Stomach (tissue), 9 donors: ENCODE data around the gene VRK3. TPM values are rescaled to one million over a fixed set of nuclear protein-coding genes. Genes with fewer than 3 reads are reported as not detected.
A peak's percentile ranks its signal among the peaks of the same experiment; 100 is the strongest.
"Not testable (repeated sequence)": the region's sequence is repeated elsewhere in the genome, so short reads cannot be mapped to it uniquely, and the experiment has no call there.

Source experiments
- DNase-seq, 2 donors: peaks; one replicate each; pipeline versions ENCODE4 v3.0.0 to v3.0.0-alpha.2; 2013 to 2019
- H3K27ac ChIP-seq, 5 donors: fragments of 200-600 bp in 4 of 5; sonication (generic) in 4 of 5; one replicate each; pipeline ENCODE4 v1.5.1; 2013 to 2019; ENCODE audit warnings: mild to moderate bottlenecking in 1 of 5, moderate library complexity in 1 of 5
- H3K27me3 ChIP-seq, 3 donors: fragments of 200-600 bp; sonication (generic); one replicate each; pipeline ENCODE4 v1.5.1; 2017 to 2019; ENCODE audit warnings: mixed run types in 1 of 3
- H3K36me3 ChIP-seq, 4 donors: fragments of 200-600 bp; sonication (generic); 1 replicate in 3 of 4; 2 replicates in 1 of 4; pipeline ENCODE4 v1.5.1; 2016 to 2019
- H3K4me1 ChIP-seq, 4 donors: fragments of 200-600 bp; sonication (generic); one replicate each; pipeline ENCODE4 v1.5.1; 2016 to 2019
- H3K4me3 ChIP-seq, 4 donors: fragments of 200-600 bp; sonication (generic) in 3 of 4; one replicate each; pipeline ENCODE4 v1.5.1; 2016 to 2019; ENCODE audit warnings: mild to moderate bottlenecking in 1 of 4
- H3K9me3 ChIP-seq, 4 donors: fragments of 200-600 bp; sonication (generic); one replicate each; pipeline ENCODE4 v1.5.1; 2016 to 2019
- CTCF ChIP-seq, 7 experiments: fragments of 450-650 bp in 4 of 7; fragments of 200-600 bp in 3 of 7; sonication (generic) in 3 of 7; IDR thresholded peaks; one replicate each; pipeline ENCODE4 v1.5.1; 2016 to 2019; ENCODE audit warnings: antibody characterized with exemption in 7 of 7, control low read depth in 2 of 7, mild to moderate bottlenecking in 1 of 7
- EP300 ChIP-seq: sonication (generic); formaldehyde crosslinking; IDR thresholded peaks from one replicate; pipeline ENCODE4 v1.6.1; 2017; ENCODE audit warnings: antibody characterized with exemption
- POLR2A ChIP-seq, 4 donors: fragments of 450-650 bp; IDR thresholded peaks; one replicate each; pipeline ENCODE4 v1.6.1; 2016; ENCODE audit warnings: antibody characterized with exemption in 4 of 4, control low read depth in 2 of 4, mild to moderate bottlenecking in 1 of 4, moderate library complexity in 1 of 4
- POLR2AphosphoS5 ChIP-seq, 3 donors: sonication (generic); formaldehyde crosslinking; IDR thresholded peaks; one replicate each; pipeline ENCODE4 v1.6.1; 2016; ENCODE audit warnings: antibody characterized with exemption in 3 of 3
- WGBS, 5 donors: extraction: QIAGEN DNeasy Blood & Tissue Kit in 3 of 5; methylation state at CpG; one replicate each; pipeline versions ENCODE4 v1.1.5 to v1.1.7; 2013 to 2018; 5-methylcytosine and 5-hydroxymethylcytosine counted together
- intact Hi-C: fragments of 100-400 bp; cut with DNase I; formaldehyde crosslinking; loops from one replicate; pipeline ENCODE4 v1.15.1; 2023; ENCODE audit warnings: low total_unique reads
- polyA plus RNA-seq, 3 donors: library from polyadenylated mRNA; stranded (reverse); fragments of 200-250 nt; gene quantifications; one replicate each; pipeline ENCODE4 v1.2.3, GENCODE V29; 2013
- total RNA-seq, 5 donors: library from RNA; depleted of rRNA; stranded (reverse); fragments of >200 nt; gene quantifications; one replicate each; pipeline versions ENCODE4 v1.1.0 to v1.2.3, GENCODE V29; 2014 to 2016
- donor health status: healthy with polysubstance abuse.
- donor health status: Bipolar disorder and iron deficiency.
- donor health status: healthy.

VRK3 gene
- total and polyA plus RNA-seq, 8 donors: 3.5 to 39.7 (median 22.8) TPM

GRCh38 chr19:49973987-49974386, 51.2 kb downstream of the VRK3 start:
- intact Hi-C loops: no loop called here
- WGBS, 5 donors: 72 to 92% (median 88%) methylated on average over 18 of the region's 18 CpGs
- no peak for TF ChIP-seq CTCF (IDR thresholded peaks at IDR 0.05)
- TF ChIP-seq POLR2AphosphoS5 (IDR thresholded peaks at IDR 0.05): no peak
- no peak for TF ChIP-seq EP300
- no peak for TF ChIP-seq POLR2A (IDR thresholded peaks at IDR 0.05)
- H3K4me1 ChIP-seq: peaks cover 0 to 9% (median 7%) of the 10 kb centered on the region in 4 donors
- H3K27me3 ChIP-seq: peaks cover 0 to 13% (median 2%) of the 10 kb centered on the region in 3 donors
- H3K36me3 ChIP-seq: peaks cover 15 to 51% (median 47%) of the 10 kb centered on the region in 4 donors
- no peaks in the 10 kb centered on the region for H3K9me3 ChIP-seq
- no peak overlapping the region for H3K4me3 ChIP-seq
- DNase-seq: no peak
- no peak overlapping the region for H3K27ac ChIP-seq

- Histone ChIP-seq H3K4me3 (no peak overlapping the region), H3K36me3 (peaks cover 3 to 40% (median 35%) of the 10 kb centered on the region in 4 donors), H3K9me3 (no peaks in the 10 kb centered on the region), H3K27ac (no peak overlapping the region), H3K4me1 (peaks cover 0 to 9% (median 7%) of the 10 kb centered on the region in 4 donors), H3K27me3 (peaks cover 0 to 24% (median 7%) of the 10 kb centered on the region in 3 donors)
- TF ChIP-seq EP300 (no peak), POLR2AphosphoS5 (IDR thresholded peaks at IDR 0.05) (no peak), CTCF (IDR thresholded peaks at IDR 0.05) (no peak), POLR2A (IDR thresholded peaks at IDR 0.05) (no peak)
- DNase-seq: no peak
- WGBS, 5 donors: 82 to 93% (median 87%) methylated on average over 2 to 6 of the region's 6 CpGs
- intact Hi-C loops: no loop called here
Measured at GRCh38 chr19:49972841-49973240, 52.3 kb downstream of the VRK3 start.

GRCh38 chr19:49971991-49972411, 53.2 kb downstream of the VRK3 start:
- 20 to 64% (median 53%) methylated on average over 1 to 12 of the region's 12 CpGs for WGBS, 5 donors
- Histone ChIP-seq H3K27me3 (peaks cover 0 to 24% (median 7%) of the 10 kb centered on the region in 3 donors), H3K9me3 (no peaks in the 10 kb centered on the region), H3K4me3 (no peak overlapping the region), H3K4me1 (peaks cover 0 to 9% (median 7%) of the 10 kb centered on the region in 4 donors), H3K27ac (no peak overlapping the region), H3K36me3 (peaks cover 3 to 32% (median 27%) of the 10 kb centered on the region in 4 donors)
- intact Hi-C loops: no loop called here
- TF ChIP-seq EP300 (no peak), POLR2AphosphoS5 (IDR thresholded peaks at IDR 0.05) (no peak), CTCF (IDR thresholded peaks at IDR 0.05) (no peak), POLR2A (IDR thresholded peaks at IDR 0.05) (no peak)
- DNase-seq: peak; percentile 58 to 61

GRCh38 chr19:49969355-49969754, 55.8 kb downstream of the VRK3 start:
- H3K9me3 ChIP-seq, H3K4me1 ChIP-seq, DNase-seq, H3K4me3 ChIP-seq, H3K36me3 ChIP-seq, H3K27ac ChIP-seq, intact Hi-C loops: not testable (repeated sequence)
- WGBS, 5 donors: 12 to 22% (median 18%) methylated on average over 1 to 4 of the region's 9 CpGs; no CpG with 5 or more reads in 1 of the 5 donors
- peaks cover 0 to 30% (median 7%) of the 10 kb centered on the region in 3 donors for H3K27me3 ChIP-seq

- Histone ChIP-seq H3K4me1 (peaks cover 0 to 9% (median 7%) of the 10 kb centered on the region in 4 donors), H3K4me3 (no peak overlapping the region), H3K9me3 (no peaks in the 10 kb centered on the region), H3K27ac (peak overlapping the region in 1 of 5 donors; percentile 22), H3K27me3 (peaks cover 0 to 30% (median 7%) of the 10 kb centered on the region in 3 donors), H3K36me3 (no peaks in the 10 kb centered on the region)
- WGBS, 5 donors: 71 to 90% (median 73%) methylated on average over 5 of the region's 5 CpGs
- no peak for TF ChIP-seq POLR2A (IDR thresholded peaks at IDR 0.05)
- TF ChIP-seq CTCF (IDR thresholded peaks at IDR 0.05): no peak
- no peak for TF ChIP-seq EP300
- intact Hi-C loops: no loop called here
- no peak for DNase-seq
Measured at GRCh38 chr19:49968279-49968922, 56.8 kb downstream of the VRK3 start.

GRCh38 chr19:49960980-49961379, 64.2 kb downstream of the VRK3 start, which contains the start of gene SIGLEC11:
Gene SIGLEC11 (minus strand): TSS chr19:49961172. CDS start chr19:49961081, 91 bp downstream.
- H3K36me3 ChIP-seq, H3K4me3 ChIP-seq, intact Hi-C loops, H3K27ac ChIP-seq, H3K9me3 ChIP-seq, DNase-seq, H3K4me1 ChIP-seq: not testable (repeated sequence)
- WGBS, 5 donors: 58 to 82% (median 67%) methylated on average over 2 to 5 of the region's 10 CpGs
- H3K27me3 ChIP-seq: peaks cover 0 to 14% (median 0%) of the 10 kb centered on the region in 3 donors

- H3K4me3 ChIP-seq, H3K9me3 ChIP-seq, DNase-seq, H3K27ac ChIP-seq, H3K36me3 ChIP-seq, intact Hi-C loops, H3K4me1 ChIP-seq: not testable (repeated sequence)
- H3K27me3 ChIP-seq: peaks cover 0 to 14% (median 0%) of the 10 kb centered on the region in 3 donors
- WGBS, 5 donors: 30% methylated on average over 2 of the region's 12 CpGs; no CpG with 5 or more reads in 4 of the 5 donors
Measured at GRCh38 chr19:49959892-49960291, 65.3 kb downstream of the VRK3 start.
